Measurements from ENCODE around the gene LRRC8C. TPM values are rescaled to one million over a fixed set of nuclear protein-coding genes. Genes with fewer than 3 reads are reported as not detected.

The LRRC8C gene
- total RNA-seq, 1 donor from 2014 or later, result 5.5 TPM

DNA sequence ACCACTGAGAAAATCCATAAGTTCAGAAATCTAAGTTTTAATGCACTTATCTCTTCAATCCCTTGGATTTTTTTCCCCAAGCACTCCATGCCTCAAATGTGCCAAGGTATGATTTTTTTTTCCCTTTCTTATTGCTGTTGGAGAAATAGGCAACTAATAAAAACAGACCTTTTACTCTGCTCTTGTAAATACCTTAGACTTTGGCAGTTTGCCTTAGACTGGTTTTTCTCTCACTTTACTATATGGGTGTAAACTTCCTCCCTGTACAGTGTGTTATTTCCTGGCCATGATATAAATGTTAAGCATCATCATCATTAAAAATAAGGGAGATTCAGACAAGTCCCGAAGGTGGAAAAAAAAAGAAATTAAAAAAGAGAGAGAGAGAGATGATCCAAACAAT, 65.7 kb downstream of the LRRC8C start:
- no peak overlapping the region for H3K4me2 ChIP-seq
- TF ChIP-seq EZH2 (IDR thresholded peaks at IDR 0.05), result no peak
- TF ChIP-seq EZH2phosphoT487 (IDR thresholded peaks at IDR 0.05), result no peak
- no peak for TF ChIP-seq CTCF (IDR thresholded peaks at IDR 0.05)
- no peaks in the 10 kb centered on the region for H3K4me1 ChIP-seq
- no peak overlapping the region for H3K4me3 ChIP-seq
- Mint-ChIP-seq H3K4me3 (no peak overlapping the region), H3K36me3 (no peaks in the 10 kb centered on the region), H3K4me1 (no peaks in the 10 kb centered on the region), H3K27me3 (ENCODE audit: insufficient read depth, low read depth) (peaks cover 2% of the 10 kb centered on the region), H3K9me3 (no peaks in the 10 kb centered on the region), H3K27ac (no peak overlapping the region)
- no peak for DNase-seq (ENCODE audit: low spot score)
- no peak overlapping the region for H3K9ac ChIP-seq
- H3K27me3 ChIP-seq, result no peaks in the 10 kb centered on the region
- no peaks in the 10 kb centered on the region for H3K9me3 ChIP-seq (ENCODE audit: low read depth)
- no peak overlapping the region for H2AFZ ChIP-seq (replicated peaks)
- no peaks in the 10 kb centered on the region for H3K79me2 ChIP-seq (ENCODE audit: low read depth)
- H3K27ac ChIP-seq, result no peak overlapping the region
- H4K20me1 ChIP-seq (ENCODE audit: low read depth), result no peaks in the 10 kb centered on the region
- no peaks in the 10 kb centered on the region for H3F3A ChIP-seq (ENCODE audit: low read depth)
- H3K36me3 ChIP-seq, result no peaks in the 10 kb centered on the region

GRCh38 chr1:89699451-89699986, 66.6 kb downstream of the LRRC8C start:
- no peaks in the 10 kb centered on the region for H3K9me3 ChIP-seq (ENCODE audit: low read depth)
- Mint-ChIP-seq H3K27ac (no peak overlapping the region), H3K27me3 (ENCODE audit: insufficient read depth, low read depth) (peaks cover 2% of the 10 kb centered on the region), H3K9me3 (no peaks in the 10 kb centered on the region), H3K4me3 (no peak overlapping the region), H3K36me3 (no peaks in the 10 kb centered on the region), H3K4me1 (no peaks in the 10 kb centered on the region)
- H3K79me2 ChIP-seq (ENCODE audit: low read depth), result no peaks in the 10 kb centered on the region
- no peak overlapping the region for H3K27ac ChIP-seq
- H3F3A ChIP-seq (ENCODE audit: low read depth), result no peaks in the 10 kb centered on the region
- no peaks in the 10 kb centered on the region for H3K36me3 ChIP-seq
- no peaks in the 10 kb centered on the region for H3K27me3 ChIP-seq
- H3K9ac ChIP-seq, result no peak overlapping the region
- H4K20me1 ChIP-seq (ENCODE audit: low read depth), result no peaks in the 10 kb centered on the region
- no peak for DNase-seq (ENCODE audit: low spot score)
- no peak overlapping the region for H2AFZ ChIP-seq (replicated peaks)
- H3K4me1 ChIP-seq, result no peaks in the 10 kb centered on the region
- TF ChIP-seq EZH2phosphoT487 (IDR thresholded peaks at IDR 0.05) (no peak), CTCF (IDR thresholded peaks at IDR 0.05) (no peak), EZH2 (IDR thresholded peaks at IDR 0.05) (no peak)
- H3K4me2 ChIP-seq, result no peak overlapping the region
- H3K4me3 ChIP-seq, result no peak overlapping the region

- Histone ChIP-seq H3K9me3 (ENCODE audit: low read depth) (no peaks in the 10 kb centered on the region), H3K27ac (no peak overlapping the region), H2AFZ (replicated peaks) (no peak overlapping the region), H3K36me3 (no peaks in the 10 kb centered on the region), H3K79me2 (ENCODE audit: low read depth) (no peaks in the 10 kb centered on the region), H3F3A (ENCODE audit: low read depth) (no peaks in the 10 kb centered on the region), H3K4me1 (no peaks in the 10 kb centered on the region), H3K9ac (no peak overlapping the region), H3K27me3 (no peaks in the 10 kb centered on the region), H3K4me3 (no peak overlapping the region), H3K4me2 (no peak overlapping the region), H4K20me1 (ENCODE audit: low read depth) (no peaks in the 10 kb centered on the region)
- Mint-ChIP-seq H3K4me3 (no peak overlapping the region), H3K36me3 (no peaks in the 10 kb centered on the region), H3K9me3 (no peaks in the 10 kb centered on the region), H3K4me1 (no peaks in the 10 kb centered on the region), H3K27ac (no peak overlapping the region), H3K27me3 (ENCODE audit: insufficient read depth, low read depth) (peaks cover 2% of the 10 kb centered on the region)
- no peak for TF ChIP-seq EZH2phosphoT487 (IDR thresholded peaks at IDR 0.05)
- TF ChIP-seq CTCF (IDR thresholded peaks at IDR 0.05), result no peak
- no peak for TF ChIP-seq EZH2 (IDR thresholded peaks at IDR 0.05)
- DNase-seq (ENCODE audit: low spot score), result no peak
Observed at GRCh38 chr1:89701746-89702241, 68.9 kb downstream of the LRRC8C start.
